Measurements from ENCODE around the gene PSPN.

DNA sequence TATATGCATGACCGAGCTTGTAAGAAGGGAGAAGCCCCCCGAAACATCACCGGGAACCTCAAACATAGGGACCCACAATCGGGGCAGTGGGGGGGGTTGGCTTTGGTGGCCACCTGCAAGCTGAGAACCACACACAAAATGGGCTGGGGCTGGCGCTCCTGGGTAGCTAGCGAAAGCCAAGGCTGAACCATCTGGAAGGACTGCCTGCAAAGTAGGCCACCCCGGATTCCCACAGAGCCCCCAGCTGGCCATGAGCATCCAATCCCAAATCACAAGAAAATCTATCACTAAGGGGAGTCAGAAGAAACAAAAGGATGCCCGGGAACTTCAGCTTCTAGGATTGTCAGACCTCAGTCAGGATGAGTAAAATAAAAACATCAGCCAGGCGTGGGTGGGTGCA is 2.8 kb upstream of the PSPN start:
- TF ChIP-seq, protein P1, sequence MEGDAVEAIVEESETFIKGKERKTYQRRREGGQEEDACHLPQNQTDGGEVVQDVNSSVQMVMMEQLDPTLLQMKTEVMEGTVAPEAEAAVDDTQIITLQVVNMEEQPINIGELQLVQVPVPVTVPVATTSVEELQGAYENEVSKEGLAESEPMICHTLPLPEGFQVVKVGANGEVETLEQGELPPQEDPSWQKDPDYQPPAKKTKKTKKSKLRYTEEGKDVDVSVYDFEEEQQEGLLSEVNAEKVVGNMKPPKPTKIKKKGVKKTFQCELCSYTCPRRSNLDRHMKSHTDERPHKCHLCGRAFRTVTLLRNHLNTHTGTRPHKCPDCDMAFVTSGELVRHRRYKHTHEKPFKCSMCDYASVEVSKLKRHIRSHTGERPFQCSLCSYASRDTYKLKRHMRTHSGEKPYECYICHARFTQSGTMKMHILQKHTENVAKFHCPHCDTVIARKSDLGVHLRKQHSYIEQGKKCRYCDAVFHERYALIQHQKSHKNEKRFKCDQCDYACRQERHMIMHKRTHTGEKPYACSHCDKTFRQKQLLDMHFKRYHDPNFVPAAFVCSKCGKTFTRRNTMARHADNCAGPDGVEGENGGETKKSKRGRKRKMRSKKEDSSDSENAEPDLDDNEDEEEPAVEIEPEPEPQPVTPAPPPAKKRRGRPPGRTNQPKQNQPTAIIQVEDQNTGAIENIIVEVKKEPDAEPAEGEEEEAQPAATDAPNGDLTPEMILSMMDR (tag by site-specific recombination; IDR thresholded peaks at IDR 0.05) = no peak
- TF ChIP-seq ZNF501 (tag by site-specific recombination; IDR thresholded peaks at IDR 0.05) (no peak), ZNF362 (tag by site-specific recombination; IDR thresholded peaks at IDR 0.05) (no peak), ZNF138 (tag by site-specific recombination; IDR thresholded peaks at IDR 0.05; ENCODE audit: borderline replicate concordance) (no peak), ZNF76 (tag by site-specific recombination; IDR thresholded peaks at IDR 0.05; ENCODE audit: borderline replicate concordance, low read depth) (no peak)
- TF ChIP-seq, protein P2, sequence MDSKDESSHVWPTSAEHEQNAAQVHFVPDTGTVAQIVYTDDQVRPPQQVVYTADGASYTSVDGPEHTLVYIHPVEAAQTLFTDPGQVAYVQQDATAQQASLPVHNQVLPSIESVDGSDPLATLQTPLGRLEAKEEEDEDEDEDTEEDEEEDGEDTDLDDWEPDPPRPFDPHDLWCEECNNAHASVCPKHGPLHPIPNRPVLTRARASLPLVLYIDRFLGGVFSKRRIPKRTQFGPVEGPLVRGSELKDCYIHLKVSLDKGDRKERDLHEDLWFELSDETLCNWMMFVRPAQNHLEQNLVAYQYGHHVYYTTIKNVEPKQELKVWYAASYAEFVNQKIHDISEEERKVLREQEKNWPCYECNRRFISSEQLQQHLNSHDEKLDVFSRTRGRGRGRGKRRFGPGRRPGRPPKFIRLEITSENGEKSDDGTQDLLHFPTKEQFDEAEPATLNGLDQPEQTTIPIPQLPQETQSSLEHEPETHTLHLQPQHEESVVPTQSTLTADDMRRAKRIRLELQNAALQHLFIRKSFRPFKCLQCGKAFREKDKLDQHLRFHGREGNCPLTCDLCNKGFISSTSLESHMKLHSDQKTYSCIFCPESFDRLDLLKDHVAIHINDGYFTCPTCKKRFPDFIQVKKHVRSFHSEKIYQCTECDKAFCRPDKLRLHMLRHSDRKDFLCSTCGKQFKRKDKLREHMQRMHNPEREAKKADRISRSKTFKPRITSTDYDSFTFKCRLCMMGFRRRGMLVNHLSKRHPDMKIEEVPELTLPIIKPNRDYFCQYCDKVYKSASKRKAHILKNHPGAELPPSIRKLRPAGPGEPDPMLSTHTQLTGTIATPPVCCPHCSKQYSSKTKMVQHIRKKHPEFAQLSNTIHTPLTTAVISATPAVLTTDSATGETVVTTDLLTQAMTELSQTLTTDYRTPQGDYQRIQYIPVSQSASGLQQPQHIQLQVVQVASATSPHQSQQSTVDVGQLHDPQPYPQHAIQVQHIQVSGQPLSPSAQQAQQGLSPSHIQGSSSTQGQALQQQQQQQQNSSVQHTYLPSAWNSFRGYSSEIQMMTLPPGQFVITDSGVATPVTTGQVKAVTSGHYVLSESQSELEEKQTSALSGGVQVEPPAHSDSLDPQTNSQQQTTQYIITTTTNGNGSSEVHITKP (tag by site-specific recombination; IDR thresholded peaks at IDR 0.05) = no peak
- TF ChIP-seq, protein P3, sequence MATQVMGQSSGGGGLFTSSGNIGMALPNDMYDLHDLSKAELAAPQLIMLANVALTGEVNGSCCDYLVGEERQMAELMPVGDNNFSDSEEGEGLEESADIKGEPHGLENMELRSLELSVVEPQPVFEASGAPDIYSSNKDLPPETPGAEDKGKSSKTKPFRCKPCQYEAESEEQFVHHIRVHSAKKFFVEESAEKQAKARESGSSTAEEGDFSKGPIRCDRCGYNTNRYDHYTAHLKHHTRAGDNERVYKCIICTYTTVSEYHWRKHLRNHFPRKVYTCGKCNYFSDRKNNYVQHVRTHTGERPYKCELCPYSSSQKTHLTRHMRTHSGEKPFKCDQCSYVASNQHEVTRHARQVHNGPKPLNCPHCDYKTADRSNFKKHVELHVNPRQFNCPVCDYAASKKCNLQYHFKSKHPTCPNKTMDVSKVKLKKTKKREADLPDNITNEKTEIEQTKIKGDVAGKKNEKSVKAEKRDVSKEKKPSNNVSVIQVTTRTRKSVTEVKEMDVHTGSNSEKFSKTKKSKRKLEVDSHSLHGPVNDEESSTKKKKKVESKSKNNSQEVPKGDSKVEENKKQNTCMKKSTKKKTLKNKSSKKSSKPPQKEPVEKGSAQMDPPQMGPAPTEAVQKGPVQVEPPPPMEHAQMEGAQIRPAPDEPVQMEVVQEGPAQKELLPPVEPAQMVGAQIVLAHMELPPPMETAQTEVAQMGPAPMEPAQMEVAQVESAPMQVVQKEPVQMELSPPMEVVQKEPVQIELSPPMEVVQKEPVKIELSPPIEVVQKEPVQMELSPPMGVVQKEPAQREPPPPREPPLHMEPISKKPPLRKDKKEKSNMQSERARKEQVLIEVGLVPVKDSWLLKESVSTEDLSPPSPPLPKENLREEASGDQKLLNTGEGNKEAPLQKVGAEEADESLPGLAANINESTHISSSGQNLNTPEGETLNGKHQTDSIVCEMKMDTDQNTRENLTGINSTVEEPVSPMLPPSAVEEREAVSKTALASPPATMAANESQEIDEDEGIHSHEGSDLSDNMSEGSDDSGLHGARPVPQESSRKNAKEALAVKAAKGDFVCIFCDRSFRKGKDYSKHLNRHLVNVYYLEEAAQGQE (tag by site-specific recombination; IDR thresholded peaks at IDR 0.05) = no peak

Data from HEK293 (cell line).